SU-DHL-6 (cell line): Measurements from ENCODE around the gene L3HYPDH.

ENCODE experiments used
- H2AFZ ChIP-seq: fragments of 200-600 bp; sonication (generic); 2 replicates; pipeline ENCODE4 v1.6.1; 2014; ENCODE audit warnings: low read depth, mild to moderate bottlenecking, moderate library complexity, mixed read lengths, antibody characterized with exemption, low read length; ENCODE audit not compliant: severe bottlenecking
- H3F3A ChIP-seq: fragments of 200-600 bp; shearing (Covaris generic); 2 replicates; pipeline ENCODE4 v1.6.0; 2016; ENCODE audit warnings: antibody characterized with exemption, mild to moderate bottlenecking; ENCODE audit not compliant: insufficient read depth
- H3K27ac ChIP-seq: fragments of 200-600 bp; sonication (generic); 2 replicates; pipeline ENCODE4 v1.5.1; 2016; ENCODE audit warnings: low read depth, mild to moderate bottlenecking, low read length, moderate library complexity, mixed read lengths
- H3K27me3 ChIP-seq: fragments of 200-600 bp; sonication (generic), shearing (Covaris generic); 2 replicates; pipeline ENCODE4 v1.6.0; 2014; ENCODE audit warnings: mild to moderate bottlenecking, low read length
- H3K36me3 ChIP-seq: fragments of 200-600 bp; sonication (generic); 2 replicates; pipeline ENCODE4 v1.6.1; 2014; ENCODE audit warnings: mild to moderate bottlenecking, low read length, mixed read lengths
- H3K4me2 ChIP-seq: fragments of 300-600, 200-600 bp; shearing (Covaris generic), sonication (generic); 2 replicates; pipeline ENCODE4 v1.6.0; 2014; ENCODE audit warnings: low read length, low read depth, mild to moderate bottlenecking; ENCODE audit not compliant: poor library complexity, severe bottlenecking
- H3K4me3 ChIP-seq: fragments of 200-600 bp; sonication (generic); 2 replicates; pipeline ENCODE4 v1.5.1; 2014; ENCODE audit warnings: antibody characterized with exemption, low read length, mild to moderate bottlenecking, mixed read lengths; ENCODE audit not compliant: insufficient read depth, poor library complexity, severe bottlenecking
- H3K79me2 ChIP-seq: fragments of 200-600 bp; sonication (generic); 2 replicates; pipeline ENCODE4 v1.6.1; 2014; ENCODE audit warnings: mild to moderate bottlenecking, low read length, moderate library complexity; ENCODE audit not compliant: insufficient read depth
- H3K9ac ChIP-seq: fragments of 200-600 bp; sonication (generic); 2 replicates; pipeline ENCODE4 v1.7.0; 2014; ENCODE audit warnings: mild to moderate bottlenecking, low read length
- H3K9me2 ChIP-seq: fragments of 200-600 bp; sonication (generic); replicated peaks from 2 replicates; pipeline ENCODE4 v1.6.1; 2014; ENCODE audit warnings: low read length; ENCODE audit not compliant: insufficient read depth
- H3K9me3 ChIP-seq: fragments of 200-600 bp; sonication (generic); 2 replicates; pipeline ENCODE4 v1.6.1; 2014; ENCODE audit warnings: low read length, mixed read lengths; ENCODE audit not compliant: insufficient read depth
- H4K20me1 ChIP-seq: fragments of 200-600 bp; sonication (generic); 2 replicates; pipeline ENCODE4 v1.6.1; 2014; ENCODE audit warnings: low read depth, mild to moderate bottlenecking, antibody characterized with exemption, low read length, moderate library complexity, mixed read lengths
- EZH2phosphoT487 ChIP-seq: fragments of 200-600 bp; sonication (generic), shearing (Covaris generic); conservative IDR thresholded peaks from 2 replicates; pipeline ENCODE4 v1.6.1; 2018; ENCODE audit warnings: mild to moderate bottlenecking, antibody characterized with exemption, low read length, moderate library complexity, mixed read lengths
- TF ChIP-seq, protein P1 (sequence below): fragments of 200-600 bp; sonication (generic); IDR thresholded peaks from one replicate; pipeline ENCODE4 v1.5.1; 2017; ENCODE audit warnings: antibody characterized with exemption, mild to moderate bottlenecking, low read length, moderate library complexity; ENCODE audit not compliant: insufficient read depth, poor library complexity, severe bottlenecking

Gene L3HYPDH

DNA sequence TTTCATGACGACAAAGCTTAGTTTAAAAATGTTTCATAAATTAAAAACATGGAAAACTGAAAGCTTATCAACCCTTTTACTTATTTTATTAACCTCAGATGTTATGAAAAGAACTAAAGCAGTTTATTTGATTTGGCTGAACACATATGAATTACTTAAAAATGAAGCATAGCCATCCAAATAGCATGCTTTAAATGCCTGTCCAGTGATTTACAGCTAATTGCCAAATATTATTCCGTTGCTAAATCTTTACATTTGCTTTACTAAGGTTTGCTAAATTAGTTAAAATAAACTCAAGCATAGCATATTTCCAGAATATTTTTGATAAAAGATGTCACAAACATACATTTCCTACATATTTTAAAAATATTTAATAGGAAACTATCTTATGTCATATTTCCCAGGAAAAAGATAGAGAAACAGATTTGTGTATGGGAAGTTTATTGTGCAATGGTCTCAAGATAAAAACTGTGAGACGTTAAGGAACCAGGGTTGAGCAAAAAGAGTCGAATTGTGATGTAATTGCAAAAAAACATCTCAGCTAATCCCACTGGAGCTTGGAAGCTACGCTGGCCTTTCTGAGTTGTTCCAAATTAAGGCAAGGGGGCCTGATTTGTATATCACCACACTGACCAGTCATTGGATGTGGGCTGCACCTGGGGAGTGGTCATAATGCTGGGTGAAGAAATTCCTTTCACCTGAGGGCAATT is 44.8 kb downstream of the L3HYPDH start:
- no peak overlapping the region for H3K9ac ChIP-seq
- H3K79me2 ChIP-seq: no peaks in the 10 kb centered on the region
- H3K9me2 ChIP-seq: no peaks in the 10 kb centered on the region
- no peaks in the 10 kb centered on the region for H3K27me3 ChIP-seq
- H3K9me3 ChIP-seq: no peaks in the 10 kb centered on the region
- H3K27ac ChIP-seq: no peak overlapping the region
- no peak overlapping the region for H3K4me2 ChIP-seq
- no peaks in the 10 kb centered on the region for H4K20me1 ChIP-seq
- H3K4me3 ChIP-seq: no peak overlapping the region
- H3F3A ChIP-seq: peaks cover 2% of the 10 kb centered on the region; the same call in 1 of the 2 replicates
- TF ChIP-seq, protein P1, sequence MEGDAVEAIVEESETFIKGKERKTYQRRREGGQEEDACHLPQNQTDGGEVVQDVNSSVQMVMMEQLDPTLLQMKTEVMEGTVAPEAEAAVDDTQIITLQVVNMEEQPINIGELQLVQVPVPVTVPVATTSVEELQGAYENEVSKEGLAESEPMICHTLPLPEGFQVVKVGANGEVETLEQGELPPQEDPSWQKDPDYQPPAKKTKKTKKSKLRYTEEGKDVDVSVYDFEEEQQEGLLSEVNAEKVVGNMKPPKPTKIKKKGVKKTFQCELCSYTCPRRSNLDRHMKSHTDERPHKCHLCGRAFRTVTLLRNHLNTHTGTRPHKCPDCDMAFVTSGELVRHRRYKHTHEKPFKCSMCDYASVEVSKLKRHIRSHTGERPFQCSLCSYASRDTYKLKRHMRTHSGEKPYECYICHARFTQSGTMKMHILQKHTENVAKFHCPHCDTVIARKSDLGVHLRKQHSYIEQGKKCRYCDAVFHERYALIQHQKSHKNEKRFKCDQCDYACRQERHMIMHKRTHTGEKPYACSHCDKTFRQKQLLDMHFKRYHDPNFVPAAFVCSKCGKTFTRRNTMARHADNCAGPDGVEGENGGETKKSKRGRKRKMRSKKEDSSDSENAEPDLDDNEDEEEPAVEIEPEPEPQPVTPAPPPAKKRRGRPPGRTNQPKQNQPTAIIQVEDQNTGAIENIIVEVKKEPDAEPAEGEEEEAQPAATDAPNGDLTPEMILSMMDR: no peak
- no peak overlapping the region for H2AFZ ChIP-seq
- H3K36me3 ChIP-seq: no peaks in the 10 kb centered on the region

DNA sequence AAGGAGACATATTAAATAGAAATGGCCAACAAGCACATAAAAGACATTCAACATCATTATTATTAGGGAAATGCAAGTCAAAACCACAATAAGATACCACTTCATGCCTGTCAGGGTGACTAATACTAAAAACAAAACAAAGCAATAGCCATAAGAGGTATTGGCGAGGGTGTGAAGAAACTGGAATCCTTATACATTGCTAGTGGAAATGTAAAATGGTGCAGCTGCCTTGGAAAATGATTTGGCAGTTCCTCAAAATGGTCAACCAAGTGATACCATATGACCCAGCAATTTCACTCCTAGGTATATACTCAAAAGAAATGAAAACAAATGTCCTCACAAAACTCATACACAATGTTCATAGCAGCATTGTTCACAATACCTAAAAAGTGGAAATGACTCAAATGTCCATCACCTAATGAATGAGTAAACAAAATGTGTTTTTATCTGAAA is 46.0 kb downstream of the L3HYPDH start:
- no peak for TF ChIP-seq EZH2phosphoT487
- TF ChIP-seq, protein P1: no peak
- peaks cover 2% of the 10 kb centered on the region; the same call in 1 of the 2 replicates for H3F3A ChIP-seq
- no peaks in the 10 kb centered on the region for H3K9me2 ChIP-seq
- no peak overlapping the region for H3K4me2 ChIP-seq
- no peak overlapping the region for H3K4me3 ChIP-seq
- no peaks in the 10 kb centered on the region for H3K9me3 ChIP-seq
- no peak overlapping the region for H3K27ac ChIP-seq
- no peaks in the 10 kb centered on the region for H3K36me3 ChIP-seq
- H3K9ac ChIP-seq: no peak overlapping the region
- H3K27me3 ChIP-seq: no peaks in the 10 kb centered on the region
- H4K20me1 ChIP-seq: no peaks in the 10 kb centered on the region
- no peaks in the 10 kb centered on the region for H3K79me2 ChIP-seq
- no peak overlapping the region for H2AFZ ChIP-seq

DNA sequence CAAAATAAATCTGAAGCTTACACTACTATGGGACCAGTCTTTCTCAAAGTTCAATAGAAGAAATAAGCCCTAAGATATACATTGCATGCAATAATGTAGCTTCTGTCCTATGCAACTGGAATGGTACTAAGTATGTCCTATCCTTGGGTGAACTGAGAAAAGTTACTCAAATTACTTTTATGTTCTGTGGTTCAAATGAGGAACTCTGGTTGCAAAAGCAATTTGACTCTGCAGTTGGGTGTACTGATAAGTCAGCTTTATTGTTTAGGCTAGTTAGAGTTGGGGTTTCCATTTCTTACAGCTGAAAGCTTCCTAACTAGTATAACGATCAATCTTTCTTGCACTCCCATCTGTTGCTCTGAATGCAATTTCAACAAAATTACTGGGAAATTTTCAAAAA is 48.2 kb downstream of the L3HYPDH start:
- H3K27ac ChIP-seq: no peak overlapping the region
- H3K9me3 ChIP-seq: no peaks in the 10 kb centered on the region
- no peak overlapping the region for H2AFZ ChIP-seq
- no peaks in the 10 kb centered on the region for H3K27me3 ChIP-seq
- no peaks in the 10 kb centered on the region for H3F3A ChIP-seq
- H3K36me3 ChIP-seq: no peaks in the 10 kb centered on the region
- no peaks in the 10 kb centered on the region for H3K79me2 ChIP-seq
- H3K4me2 ChIP-seq: no peak overlapping the region
- no peaks in the 10 kb centered on the region for H3K9me2 ChIP-seq
- H4K20me1 ChIP-seq: no peaks in the 10 kb centered on the region
- no peak overlapping the region for H3K4me3 ChIP-seq
- TF ChIP-seq, protein P1: no peak
- TF ChIP-seq EZH2phosphoT487: no peak
- H3K9ac ChIP-seq: no peak overlapping the region
